Stomach (tissue), 4 donors: ENCODE results near the gene YARS1.

Experiments used
- CTCF ChIP-seq, 7 experiments: fragments of 450-650 bp in 4 of 7; fragments of 200-600 bp in 3 of 7; sonication (generic) in 3 of 7; IDR thresholded peaks; one replicate each; pipeline ENCODE4 v1.5.1; 2016 to 2019; ENCODE audit warnings: antibody characterized with exemption in 7 of 7, control low read depth in 2 of 7, mild to moderate bottlenecking in 1 of 7
- POLR2A ChIP-seq, 4 donors: fragments of 450-650 bp; IDR thresholded peaks; one replicate each; pipeline ENCODE4 v1.6.1; 2016; ENCODE audit warnings: antibody characterized with exemption in 4 of 4, control low read depth in 2 of 4, mild to moderate bottlenecking in 1 of 4, moderate library complexity in 1 of 4
- POLR2AphosphoS5 ChIP-seq, 3 donors: sonication (generic); formaldehyde crosslinking; IDR thresholded peaks; one replicate each; pipeline ENCODE4 v1.6.1; 2016; ENCODE audit warnings: antibody characterized with exemption in 3 of 3

- no peak for TF ChIP-seq POLR2A (IDR thresholded peaks at IDR 0.05)
- TF ChIP-seq POLR2AphosphoS5 (IDR thresholded peaks at IDR 0.05), result no peak
- TF ChIP-seq CTCF (IDR thresholded peaks at IDR 0.05), result no peak
Observed at GRCh38 chr1:32865639-32866405, 48.7 kb upstream of the YARS1 start.
